GM19328 (cell line): ENCODE results near the gene DCTD.

ENCODE experiments used
- ATAC-seq: cut with Tn5 transposase; IDR thresholded peaks from one replicate; pipeline ENCODE4 v1.9.1; 2021; ENCODE audit warnings: mild to moderate bottlenecking, moderate library complexity; ENCODE audit not compliant: unreplicated experiment

DCTD gene

GRCh38 chr4:182894681-182895275, 22.4 kb downstream of the DCTD start:
- no peak for ATAC-seq

DNA sequence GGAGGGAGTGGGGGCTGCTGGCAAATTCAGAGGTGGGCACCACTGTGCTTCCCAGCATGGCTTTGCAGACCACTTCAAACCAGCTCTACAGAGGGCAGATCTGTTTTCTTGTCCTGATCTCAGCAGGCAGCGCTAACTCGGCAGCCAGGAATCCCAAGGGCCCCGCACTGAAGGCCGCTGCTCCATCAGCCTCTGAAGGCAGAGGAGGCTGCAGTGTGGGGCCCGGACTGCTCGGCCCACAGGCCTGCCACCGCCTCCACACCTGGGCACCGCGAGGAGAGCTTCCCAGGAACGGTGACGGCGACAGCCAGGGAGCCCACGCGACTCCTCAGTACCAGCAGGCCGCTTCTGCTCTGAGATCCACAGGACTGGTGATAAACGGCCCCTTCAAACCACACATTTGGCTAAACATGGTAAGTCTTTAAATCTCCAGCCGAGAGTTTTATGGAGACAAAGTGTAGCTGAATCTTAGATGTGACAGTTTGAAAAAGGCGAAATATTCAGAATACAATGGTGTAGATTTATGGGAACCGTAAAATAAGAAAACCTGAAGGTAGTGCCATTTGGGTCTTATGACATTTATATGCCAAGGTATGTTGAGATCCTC, 23.6 kb downstream of the DCTD start:
- ATAC-seq: no peak

DNA sequence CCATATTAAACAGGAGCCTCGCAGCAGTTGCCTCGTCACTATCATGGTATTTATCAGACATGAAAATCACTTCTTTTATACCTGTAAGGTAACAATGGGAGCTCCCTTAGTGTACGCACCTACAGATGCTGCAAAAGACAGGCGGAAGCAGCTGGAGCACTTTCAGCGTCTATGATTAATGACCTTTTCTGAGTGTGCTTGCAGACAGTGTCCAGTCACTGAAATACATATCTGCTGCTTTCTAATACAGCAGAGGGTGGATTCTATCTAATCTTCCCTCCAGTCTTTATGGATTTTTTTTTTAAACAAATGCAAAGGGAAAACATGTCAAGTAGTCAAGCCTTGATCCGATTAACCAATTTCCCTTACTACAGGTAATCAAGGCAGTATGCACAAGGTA, 24.1 kb downstream of the DCTD start:
- ATAC-seq: no peak

GRCh38 chr4:182890202-182890601, 27.0 kb downstream of the DCTD start:
- ATAC-seq: no peak

GRCh38 chr4:182888891-182889290, 28.3 kb downstream of the DCTD start:
- ATAC-seq: no peak

DNA sequence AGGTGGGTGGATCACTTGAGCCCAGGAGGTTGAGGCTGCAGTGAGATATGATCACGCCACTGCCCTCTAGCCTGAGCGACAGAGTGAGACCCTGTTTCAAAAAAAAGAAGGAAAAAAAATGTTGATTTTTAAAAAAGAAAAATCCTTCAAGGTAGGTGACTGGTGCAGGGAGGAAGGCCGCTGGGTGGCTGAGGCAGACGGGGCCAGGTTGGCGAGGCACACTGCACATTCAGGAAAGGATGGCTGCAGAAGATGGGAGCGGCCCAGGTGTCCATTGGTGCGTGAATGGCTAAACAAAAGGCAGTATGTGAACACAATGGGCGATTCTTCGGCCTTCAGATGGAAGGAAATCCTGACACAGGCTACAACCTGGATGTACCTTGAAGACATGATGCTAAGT, 30.4 kb downstream of the DCTD start:
- no peak for ATAC-seq

GRCh38 chr4:182886205-182886604, 31.0 kb downstream of the DCTD start:
- no peak for ATAC-seq

DNA sequence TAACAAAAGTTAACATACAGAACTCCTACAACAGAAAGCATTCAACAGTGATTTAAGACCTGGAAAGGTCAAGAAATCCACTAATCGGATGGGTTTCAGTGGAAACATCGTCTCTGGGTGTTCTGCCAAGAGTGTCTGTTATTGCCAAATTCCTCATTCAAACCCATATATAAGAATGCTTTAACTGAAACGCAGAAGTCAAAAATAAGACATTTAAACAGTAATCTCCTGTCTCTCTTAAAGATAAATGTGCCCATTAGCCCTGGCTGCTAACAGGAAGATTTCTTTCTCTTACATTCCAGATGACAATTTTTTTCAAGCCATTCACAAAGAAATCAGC, 31.5 kb downstream of the DCTD start:
- ATAC-seq: no peak

- no peak for ATAC-seq
These were observed 32.0 kb downstream of the DCTD start for GRCh38 chr4:182885022-182885737.

GRCh38 chr4:182884040-182884439, 33.1 kb downstream of the DCTD start:
- no peak for ATAC-seq

DNA sequence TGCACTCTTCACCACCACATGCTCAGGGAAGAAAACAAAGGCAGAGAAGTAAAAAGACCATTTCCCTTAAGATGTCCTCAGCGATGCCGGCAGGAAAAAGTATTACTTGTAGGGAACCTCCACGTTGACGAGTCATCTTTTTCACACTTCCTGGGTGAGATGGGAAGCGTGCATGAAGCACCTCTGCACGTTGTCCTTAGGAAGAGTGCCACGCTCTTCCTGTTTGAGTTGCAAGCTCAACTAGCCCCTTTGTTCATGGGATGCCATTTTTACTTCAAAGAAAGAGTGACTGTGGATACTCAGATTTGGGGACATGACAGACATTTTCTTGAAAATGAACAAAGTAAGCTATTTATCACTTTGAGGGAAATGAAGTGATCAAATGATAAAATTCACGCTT, 33.8 kb downstream of the DCTD start:
- ATAC-seq: no peak

GRCh38 chr4:182881914-182882313, 35.3 kb downstream of the DCTD start:
- ATAC-seq: no peak

- ATAC-seq: no peak
These were observed 36.5 kb downstream of the DCTD start for GRCh38 chr4:182880387-182881356.

- no peak for ATAC-seq
These were observed 37.3 kb downstream of the DCTD start for GRCh38 chr4:182879913-182880312.

DNA sequence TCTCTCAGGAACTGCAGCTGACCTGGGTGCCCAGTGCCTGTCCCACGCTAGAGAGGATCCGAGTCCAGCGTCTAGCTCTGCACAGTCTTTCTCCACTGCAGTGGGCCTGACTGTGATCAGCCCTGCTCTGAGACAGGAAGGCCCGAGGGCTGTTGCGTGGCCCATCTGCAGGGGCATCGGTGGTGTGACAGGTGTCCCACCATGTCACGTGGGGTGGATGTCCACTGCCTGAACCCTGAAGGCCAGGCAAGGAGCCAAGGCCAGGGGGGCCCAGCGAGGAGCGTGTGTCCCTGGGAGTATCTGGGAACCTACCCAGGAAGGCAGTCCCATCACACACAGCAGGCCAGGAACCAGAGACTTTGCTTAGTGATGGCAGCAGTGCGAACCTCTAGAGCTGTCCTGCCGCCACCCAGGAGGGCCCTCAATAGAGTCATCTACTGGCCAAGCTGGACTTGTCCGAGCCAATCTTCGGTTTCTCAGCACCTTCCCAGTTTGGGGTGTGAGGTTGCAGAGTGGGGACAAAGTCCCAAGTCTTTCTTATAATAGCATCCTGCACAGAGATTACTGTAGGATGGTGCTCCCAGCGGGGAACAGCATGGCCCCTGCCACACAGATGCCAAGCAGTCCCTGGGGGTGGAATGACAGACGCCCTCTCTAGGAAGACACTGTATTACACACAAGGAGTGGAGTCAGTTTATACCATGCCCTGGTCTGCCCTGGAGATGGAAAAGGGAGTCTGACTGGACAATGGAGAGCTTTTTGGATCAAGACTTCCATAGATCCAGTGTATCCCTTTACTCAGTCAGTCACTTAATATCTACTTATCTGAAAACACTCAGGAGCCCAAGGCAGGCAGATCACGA, 38.3 kb downstream of the DCTD start:
- ATAC-seq: no peak

DNA sequence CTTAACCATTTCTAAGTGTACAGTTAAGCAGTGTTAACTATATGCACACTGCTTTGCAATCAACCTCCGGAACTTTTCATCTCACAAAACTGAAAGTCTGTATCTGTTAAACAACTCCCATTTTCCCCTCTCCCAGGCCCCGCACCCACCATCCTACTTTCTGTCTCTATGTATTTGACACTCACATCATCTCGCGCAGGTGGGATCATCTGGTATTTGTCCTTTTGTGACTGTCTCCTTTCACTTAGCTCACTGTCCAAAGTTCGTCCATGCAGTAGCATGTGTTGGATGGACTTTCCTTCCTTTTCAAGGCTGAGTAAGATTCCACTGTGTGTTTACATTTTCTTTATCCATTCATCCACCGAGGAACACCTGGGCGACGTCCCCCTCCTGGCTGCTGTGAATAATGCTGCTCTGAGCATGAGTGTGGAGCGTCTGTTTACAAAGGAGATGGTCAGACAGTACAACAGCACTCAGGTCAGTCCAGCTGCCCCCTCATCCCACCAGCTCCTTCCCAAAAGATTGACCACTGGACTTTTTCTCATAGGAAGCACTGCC, 39.8 kb downstream of the DCTD start:
- no peak for ATAC-seq

GRCh38 chr4:182876427-182876826, 40.8 kb downstream of the DCTD start:
- ATAC-seq: no peak

GRCh38 chr4:182875453-182876405, 41.5 kb downstream of the DCTD start:
- ATAC-seq: no peak

DNA sequence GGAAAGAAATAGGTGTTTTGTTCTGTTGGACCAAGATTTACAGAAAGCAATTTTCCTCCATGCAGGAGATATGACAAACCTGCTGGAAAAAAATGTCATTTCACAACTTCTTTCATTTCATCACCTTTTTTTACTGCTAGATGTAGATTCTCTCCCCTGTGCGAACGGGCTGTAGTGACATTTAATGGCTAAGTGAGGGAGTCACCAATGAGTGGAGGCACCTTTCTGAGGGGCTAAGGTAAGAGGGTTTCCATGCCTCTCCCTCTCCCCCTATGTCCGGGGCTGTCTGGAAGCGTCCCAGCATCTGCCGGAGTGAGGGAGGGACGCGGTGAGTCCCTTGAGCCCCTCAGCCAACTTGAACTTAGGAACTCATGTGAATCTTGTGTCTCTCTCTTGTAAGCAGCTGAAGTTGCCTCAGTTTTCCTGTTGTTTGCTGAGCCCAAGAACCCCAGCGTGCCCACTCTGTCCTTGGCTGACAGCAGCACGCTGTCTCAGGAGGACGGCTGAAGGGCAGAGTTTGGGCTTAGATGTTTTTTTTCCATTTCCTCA, 42.3 kb downstream of the DCTD start:
- no peak for ATAC-seq
